22Rv1 (cell line): ENCODE measurements around the gene CNTN5.

Experiments
- CTCF ChIP-seq: fragments of 450-650 bp; IDR thresholded peaks from 2 replicates; pipeline ENCODE4 v1.5.1; 2017; ENCODE audit warnings: mild to moderate bottlenecking
- ZFX ChIP-seq: fragments of 450-650 bp; IDR thresholded peaks from 2 replicates; pipeline ENCODE4 v1.6.1; 2017; ENCODE audit warnings: antibody characterized with exemption, borderline replicate concordance

GRCh38 chr11:100308202-100308601 lies 1287.5 kb downstream of the CNTN5 start:
- TF ChIP-seq CTCF (no peak), ZFX (no peak)
